ENCODE data around the gene ZNF727. TPM values are rescaled to one million over a fixed set of nuclear protein-coding genes. Genes with fewer than 3 reads are reported as not detected.

The ZNF727 gene
- total RNA-seq, 1 experiment from 2014 or later, result not detected

Other genes starting within 250 kb of the ZNF727 start
- not detected for gene ZNF722, start 46.6 kb upstream of the ZNF727 start, total RNA-seq (2021; ENCODE audit: unreplicated experiment)
- not detected for gene ZNF735, start 161.8 kb downstream of the ZNF727 start, total RNA-seq (2021; ENCODE audit: unreplicated experiment)
- not detected for gene ZNF679, start 183.0 kb downstream of the ZNF727 start, total RNA-seq (2021; ENCODE audit: unreplicated experiment)